Measurements from ENCODE around the gene IRAK2. TPM values are rescaled to one million over a fixed set of nuclear protein-coding genes. Genes with fewer than 3 reads are reported as not detected.

The IRAK2 gene
- total RNA-seq, 2 donors from 2014 or later, result 0.26 to 0.40 TPM

DNA sequence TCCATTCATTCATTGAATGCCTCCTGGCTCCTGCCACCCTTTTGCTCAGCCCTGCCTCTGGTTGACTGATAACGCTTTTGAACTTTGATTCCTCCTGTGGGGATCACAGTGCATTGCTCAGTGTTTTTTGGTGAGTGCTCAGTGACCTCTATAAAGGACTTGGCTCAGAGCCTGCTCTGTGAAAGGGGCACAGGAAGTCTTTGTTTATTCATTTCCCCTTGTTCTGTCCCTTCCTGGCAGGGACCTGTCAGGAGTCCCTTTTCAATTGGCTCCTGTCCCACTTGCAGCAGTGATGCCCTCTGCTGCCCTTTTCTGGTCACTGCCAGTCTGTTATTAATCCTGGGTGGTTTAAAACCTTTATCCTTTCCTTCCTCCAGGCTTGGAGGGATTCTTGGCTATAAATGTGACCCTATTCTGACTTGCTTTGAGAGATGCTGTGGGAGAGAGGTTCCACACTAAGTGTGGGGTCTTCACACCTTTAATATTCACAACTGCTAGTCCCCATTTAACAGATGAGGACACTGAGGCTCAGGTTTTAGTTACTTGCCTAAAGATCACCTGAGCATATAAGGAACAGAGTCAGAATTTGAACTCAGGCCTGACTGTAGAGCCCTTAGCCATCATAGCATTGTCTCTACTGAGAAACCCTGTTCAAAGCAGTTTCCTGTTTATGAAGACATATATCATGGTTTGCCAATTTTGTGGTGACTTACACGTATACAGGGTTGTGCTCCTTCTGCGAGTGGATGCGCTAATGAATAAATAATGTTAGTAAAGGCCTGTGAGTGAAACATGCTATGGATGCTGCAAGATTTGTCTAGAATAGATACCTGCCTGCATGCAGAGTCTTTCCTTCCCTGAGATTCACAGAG, 60.3 kb downstream of the IRAK2 start:
- no peaks in the 10 kb centered on the region for H3K27me3 ChIP-seq (ENCODE audit: control insufficient read depth, insufficient read depth, low read length, poor library complexity, severe bottlenecking)
- H3K4me1 Mint-ChIP-seq, result peaks cover 4% of the 10 kb centered on the region
- H3K4me3 Mint-ChIP-seq, result no peak overlapping the region
- no peak overlapping the region for H3K27ac ChIP-seq (ENCODE audit: low read depth, low read length)
- no peaks in the 10 kb centered on the region for H3K36me3 ChIP-seq (ENCODE audit: control insufficient read depth, insufficient read depth, low read length)
- no peaks in the 10 kb centered on the region for H3K9me3 Mint-ChIP-seq
- H3K27me3 Mint-ChIP-seq (ENCODE audit: insufficient read depth), result no peaks in the 10 kb centered on the region
- H3K36me3 Mint-ChIP-seq (ENCODE audit: low read depth), result no peaks in the 10 kb centered on the region
- no peak overlapping the region for H3K4me3 ChIP-seq (ENCODE audit: low read length)
- no peak overlapping the region for H3K9ac ChIP-seq (ENCODE audit: extremely low read depth, low read length, poor library complexity, severe bottlenecking)
- H3K9me3 ChIP-seq (ENCODE audit: control insufficient read depth, low read length), result no peaks in the 10 kb centered on the region
- peak; percentile 90 for DNase-seq
- no peaks in the 10 kb centered on the region for H3K4me1 ChIP-seq (ENCODE audit: control insufficient read depth, insufficient read depth, low read length)
- TF ChIP-seq, protein P1, sequence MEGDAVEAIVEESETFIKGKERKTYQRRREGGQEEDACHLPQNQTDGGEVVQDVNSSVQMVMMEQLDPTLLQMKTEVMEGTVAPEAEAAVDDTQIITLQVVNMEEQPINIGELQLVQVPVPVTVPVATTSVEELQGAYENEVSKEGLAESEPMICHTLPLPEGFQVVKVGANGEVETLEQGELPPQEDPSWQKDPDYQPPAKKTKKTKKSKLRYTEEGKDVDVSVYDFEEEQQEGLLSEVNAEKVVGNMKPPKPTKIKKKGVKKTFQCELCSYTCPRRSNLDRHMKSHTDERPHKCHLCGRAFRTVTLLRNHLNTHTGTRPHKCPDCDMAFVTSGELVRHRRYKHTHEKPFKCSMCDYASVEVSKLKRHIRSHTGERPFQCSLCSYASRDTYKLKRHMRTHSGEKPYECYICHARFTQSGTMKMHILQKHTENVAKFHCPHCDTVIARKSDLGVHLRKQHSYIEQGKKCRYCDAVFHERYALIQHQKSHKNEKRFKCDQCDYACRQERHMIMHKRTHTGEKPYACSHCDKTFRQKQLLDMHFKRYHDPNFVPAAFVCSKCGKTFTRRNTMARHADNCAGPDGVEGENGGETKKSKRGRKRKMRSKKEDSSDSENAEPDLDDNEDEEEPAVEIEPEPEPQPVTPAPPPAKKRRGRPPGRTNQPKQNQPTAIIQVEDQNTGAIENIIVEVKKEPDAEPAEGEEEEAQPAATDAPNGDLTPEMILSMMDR (conservative IDR thresholded peaks at IDR 0.05), result peak; percentile 83
- H3K27ac Mint-ChIP-seq, result no peak overlapping the region
- WGBS, 2 experiments (ENCODE audit: insufficient coverage in 1 of 2, insufficient read length in 1 of 2), result 79 to 87% methylated on average over 4 of the region's 4 CpGs

DNA sequence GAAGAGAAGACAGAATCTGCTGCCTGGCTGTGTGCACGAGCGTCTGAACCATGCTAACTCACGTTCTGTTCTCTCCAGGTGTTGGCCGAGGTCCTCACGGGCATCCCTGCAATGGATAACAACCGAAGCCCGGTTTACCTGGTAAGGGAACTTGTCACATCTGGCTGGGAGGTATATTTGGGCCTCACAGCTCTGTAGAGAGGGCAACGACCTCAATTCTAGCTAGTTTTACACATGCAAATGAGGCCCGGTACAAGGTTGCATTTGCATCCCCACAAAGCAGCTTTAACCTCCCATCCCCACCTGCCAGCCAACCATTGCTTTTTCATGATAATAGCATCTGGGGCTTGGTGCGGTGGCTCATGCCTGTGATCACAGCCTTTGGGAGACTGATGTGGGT, 61.6 kb downstream of the IRAK2 start:
- no peaks in the 10 kb centered on the region for H3K9me3 ChIP-seq (ENCODE audit: control insufficient read depth, low read length)
- H3K27me3 ChIP-seq (ENCODE audit: control insufficient read depth, insufficient read depth, low read length, poor library complexity, severe bottlenecking), result no peaks in the 10 kb centered on the region
- no peaks in the 10 kb centered on the region for H3K4me1 ChIP-seq (ENCODE audit: control insufficient read depth, insufficient read depth, low read length)
- DNase-seq, result peak; percentile 87
- H3K9ac ChIP-seq (ENCODE audit: extremely low read depth, low read length, poor library complexity, severe bottlenecking), result no peak overlapping the region
- peak overlapping the region; percentile 27 for H3K27ac Mint-ChIP-seq
- no peak overlapping the region for H3K4me3 Mint-ChIP-seq
- H3K9me3 Mint-ChIP-seq, result no peaks in the 10 kb centered on the region
- H3K36me3 ChIP-seq (ENCODE audit: control insufficient read depth, insufficient read depth, low read length), result no peaks in the 10 kb centered on the region
- H3K36me3 Mint-ChIP-seq (ENCODE audit: low read depth), result no peaks in the 10 kb centered on the region
- H3K4me1 Mint-ChIP-seq, result peaks cover 4% of the 10 kb centered on the region
- WGBS, 2 experiments (ENCODE audit: insufficient coverage in 1 of 2, insufficient read length in 1 of 2), result 30 to 42% methylated on average over 8 to 10 of the region's 10 CpGs
- TF ChIP-seq, protein P1 (conservative IDR thresholded peaks at IDR 0.05), result no peak
- no peak overlapping the region for H3K27ac ChIP-seq (ENCODE audit: low read depth, low read length)
- no peaks in the 10 kb centered on the region for H3K27me3 Mint-ChIP-seq (ENCODE audit: insufficient read depth)
- no peak overlapping the region for H3K4me3 ChIP-seq (ENCODE audit: low read length)

- Mint-ChIP-seq H3K27ac (no peak overlapping the region), H3K36me3 (ENCODE audit: low read depth) (no peaks in the 10 kb centered on the region), H3K9me3 (no peaks in the 10 kb centered on the region), H3K27me3 (ENCODE audit: insufficient read depth) (no peaks in the 10 kb centered on the region), H3K4me3 (no peak overlapping the region), H3K4me1 (peaks cover 4% of the 10 kb centered on the region)
- Histone ChIP-seq H3K9ac (ENCODE audit: extremely low read depth, low read length, poor library complexity, severe bottlenecking) (no peak overlapping the region), H3K27me3 (ENCODE audit: control insufficient read depth, insufficient read depth, low read length, poor library complexity, severe bottlenecking) (no peaks in the 10 kb centered on the region), H3K9me3 (ENCODE audit: control insufficient read depth, low read length) (no peaks in the 10 kb centered on the region), H3K4me3 (ENCODE audit: low read length) (no peak overlapping the region), H3K4me1 (ENCODE audit: control insufficient read depth, insufficient read depth, low read length) (no peaks in the 10 kb centered on the region), H3K36me3 (ENCODE audit: control insufficient read depth, insufficient read depth, low read length) (no peaks in the 10 kb centered on the region), H3K27ac (ENCODE audit: low read depth, low read length) (no peak overlapping the region)
- no peak for DNase-seq
- 89 to 100% methylated on average over 3 to 4 of the region's 4 CpGs for WGBS, 2 experiments (ENCODE audit: insufficient coverage in 1 of 2, insufficient read length in 1 of 2)
- TF ChIP-seq, protein P1 (conservative IDR thresholded peaks at IDR 0.05), result no peak
These were observed 63.7 kb downstream of the IRAK2 start for GRCh38 chr3:10228248-10228950.

Measured in endodermal cell (in vitro differentiated cells).